Osteoblast (primary cell): Measurements from ENCODE around the gene TOB1. TPM values are rescaled to one million over a fixed set of nuclear protein-coding genes. Genes with fewer than 3 reads are reported as not detected.

Experiments used
- DNase-seq: peaks from one replicate; pipeline ENCODE4 v3.0.0; 2011; ENCODE audit warnings: low spot score, mixed read lengths; ENCODE audit not compliant: insufficient read length; ENCODE audit errors: missing footprints
- H2AFZ ChIP-seq: 2 replicates; pipeline ENCODE4 v1.6.0; 2011; ENCODE audit warnings: mild to moderate bottlenecking, low read length
- H3K27ac ChIP-seq: 2 replicates; pipeline ENCODE4 v1.5.1; 2011; ENCODE audit warnings: mild to moderate bottlenecking, low read depth, low read length, moderate library complexity
- H3K27me3 ChIP-seq: 2 replicates; pipeline ENCODE4 v1.6.0; 2012; ENCODE audit warnings: mild to moderate bottlenecking, control low read depth, inconsistent platforms, low read length, moderate library complexity; ENCODE audit not compliant: insufficient read depth
- H3K36me3 ChIP-seq: 2 replicates; pipeline ENCODE4 v1.5.1; 2011; ENCODE audit warnings: mild to moderate bottlenecking, low read length, control low read depth, moderate library complexity; ENCODE audit not compliant: insufficient read depth
- H3K4me1 ChIP-seq: 2 replicates; pipeline ENCODE4 v1.5.1; 2011; ENCODE audit warnings: mild to moderate bottlenecking, low read length, control low read depth, moderate library complexity; ENCODE audit not compliant: insufficient read depth
- H3K4me2 ChIP-seq: 2 replicates; pipeline ENCODE4 v1.6.0; 2011; ENCODE audit warnings: mild to moderate bottlenecking, low read length; ENCODE audit not compliant: insufficient read depth
- H3K4me3 ChIP-seq: fragments of 200-600 bp; sonication (generic); 3 replicates; pipeline ENCODE4 v1.5.1; 2012; ENCODE audit warnings: mild to moderate bottlenecking, low read length, inconsistent platforms; ENCODE audit not compliant: insufficient read depth
- H3K79me2 ChIP-seq: 2 replicates; pipeline ENCODE4 v1.6.0; 2012; ENCODE audit warnings: mild to moderate bottlenecking, low read length, control low read depth, inconsistent platforms; ENCODE audit not compliant: insufficient read depth
- H3K9me3 ChIP-seq: 2 replicates; pipeline ENCODE4 v1.5.1; 2011; ENCODE audit warnings: low read depth, low read length, control low read depth
- H4K20me1 ChIP-seq: 2 replicates; pipeline ENCODE4 v1.6.0; 2012; ENCODE audit warnings: mild to moderate bottlenecking, low read length, control low read depth; ENCODE audit not compliant: insufficient read depth
- CTCF ChIP-seq: IDR thresholded peaks from 2 replicates; pipeline ENCODE4 v1.5.1; 2011; ENCODE audit warnings: mild to moderate bottlenecking, low read depth, low read length, moderate library complexity; ENCODE audit errors: extremely low read depth
- total RNA-seq: library from RNA; depleted of rRNA; stranded (reverse); fragments of >200 nt; gene quantifications from 2 replicates; pipeline ENCODE4 v1.2.3, GENCODE V29; 2012

Gene TOB1
- total RNA-seq, 1 donor, result 18.8 TPM

- no peak overlapping the region for H3K27ac ChIP-seq
- H3K4me3 ChIP-seq, result no peak overlapping the region
- DNase-seq, result no peak
- H3K4me1 ChIP-seq, result no peaks in the 10 kb centered on the region
- peaks cover 6% of the 10 kb centered on the region for H3K27me3 ChIP-seq
- H3K4me2 ChIP-seq, result no peak overlapping the region
- no peak for TF ChIP-seq CTCF
- H3K79me2 ChIP-seq, result no peaks in the 10 kb centered on the region
- no peaks in the 10 kb centered on the region for H3K9me3 ChIP-seq
- no peaks in the 10 kb centered on the region for H3K36me3 ChIP-seq
- no peak overlapping the region for H2AFZ ChIP-seq
- H4K20me1 ChIP-seq, result no peaks in the 10 kb centered on the region
Measured at GRCh38 chr17:50825188-50825587, 41.0 kb downstream of the TOB1 start.

GRCh38 chr17:50824429-50824828 lies 41.7 kb downstream of the TOB1 start:
- Histone ChIP-seq H2AFZ (no peak overlapping the region), H3K9me3 (no peaks in the 10 kb centered on the region), H3K4me1 (no peaks in the 10 kb centered on the region), H3K79me2 (no peaks in the 10 kb centered on the region), H3K27ac (no peak overlapping the region), H3K27me3 (peaks cover 6% of the 10 kb centered on the region), H4K20me1 (no peaks in the 10 kb centered on the region), H3K4me3 (no peak overlapping the region), H3K36me3 (no peaks in the 10 kb centered on the region), H3K4me2 (no peak overlapping the region)
- DNase-seq, result no peak
- no peak for TF ChIP-seq CTCF

GRCh38 chr17:50822550-50822949 lies 43.6 kb downstream of the TOB1 start:
- no peaks in the 10 kb centered on the region for H3K36me3 ChIP-seq
- peaks cover 6% of the 10 kb centered on the region for H3K27me3 ChIP-seq
- peaks cover 5% of the 10 kb centered on the region for H3K4me1 ChIP-seq
- no peak for DNase-seq
- no peaks in the 10 kb centered on the region for H3K9me3 ChIP-seq
- H4K20me1 ChIP-seq, result no peaks in the 10 kb centered on the region
- TF ChIP-seq CTCF, result no peak
- no peak overlapping the region for H3K4me3 ChIP-seq
- no peak overlapping the region for H3K4me2 ChIP-seq
- no peak overlapping the region for H3K27ac ChIP-seq
- H3K79me2 ChIP-seq, result no peaks in the 10 kb centered on the region
- H2AFZ ChIP-seq, result no peak overlapping the region

GRCh38 chr17:50820651-50821050 lies 45.5 kb downstream of the TOB1 start:
- Histone ChIP-seq H3K9me3 (no peaks in the 10 kb centered on the region), H3K4me1 (peaks cover 9% of the 10 kb centered on the region), H3K4me2 (no peak overlapping the region), H3K4me3 (no peak overlapping the region), H4K20me1 (no peaks in the 10 kb centered on the region), H3K79me2 (no peaks in the 10 kb centered on the region), H3K27me3 (peaks cover 15% of the 10 kb centered on the region), H2AFZ (no peak overlapping the region), H3K36me3 (no peaks in the 10 kb centered on the region), H3K27ac (no peak overlapping the region)
- DNase-seq, result no peak
- no peak for TF ChIP-seq CTCF
